ENCODE measurements around the gene ACTR1B. TPM values are rescaled to one million over a fixed set of nuclear protein-coding genes. Genes with fewer than 3 reads are reported as not detected.
"Not testable (repeated sequence)": the region's sequence is repeated elsewhere in the genome, so short reads cannot be mapped to it uniquely, and the experiment has no call there.

ACTR1B gene
- total and polyA plus RNA-seq, 8 donors, result 43.1 to 67.2 (median 51.3) TPM

DNA sequence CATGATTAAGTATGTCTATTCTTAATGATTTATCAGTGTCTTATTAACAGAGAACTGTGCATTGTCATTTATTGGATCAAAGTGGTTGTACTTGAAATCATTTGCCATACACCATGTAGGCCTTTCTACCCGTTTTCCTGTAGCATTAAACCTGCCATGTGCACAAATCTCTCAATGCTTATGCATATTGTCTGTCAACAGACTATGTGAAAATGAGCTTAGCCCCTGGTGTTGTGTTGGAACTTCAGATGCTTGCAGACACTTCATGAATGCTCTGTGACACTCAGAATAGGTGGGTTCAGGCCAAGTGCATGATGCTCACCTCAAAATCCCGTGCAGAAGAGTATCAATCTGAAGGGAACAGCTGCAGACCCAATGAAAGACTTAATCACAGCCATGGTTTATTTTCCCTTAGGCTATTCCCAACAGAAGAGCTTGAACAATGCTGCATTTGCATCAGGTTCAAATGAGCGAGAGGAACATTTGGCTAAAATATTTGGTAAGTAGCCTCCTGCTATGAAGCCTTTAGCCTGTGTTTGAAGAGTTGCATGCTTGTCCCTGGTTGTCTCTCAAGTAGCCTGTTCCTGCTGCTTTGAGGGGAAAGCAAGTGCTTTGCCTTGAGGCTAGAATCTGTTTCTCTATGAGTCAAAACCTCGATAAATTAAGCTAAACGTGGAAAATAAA lies 11.7 kb upstream of the ACTR1B start:
- no peak for DNase-seq
- Histone ChIP-seq H3K4me3 (no peak overlapping the region), H3K27me3 (no peaks in the 10 kb centered on the region), H3K4me1 (no peaks in the 10 kb centered on the region), H3K27ac (no peak overlapping the region), H3K9me3 (no peaks in the 10 kb centered on the region), H3K36me3 (no peaks in the 10 kb centered on the region)
- TF ChIP-seq, protein P1, sequence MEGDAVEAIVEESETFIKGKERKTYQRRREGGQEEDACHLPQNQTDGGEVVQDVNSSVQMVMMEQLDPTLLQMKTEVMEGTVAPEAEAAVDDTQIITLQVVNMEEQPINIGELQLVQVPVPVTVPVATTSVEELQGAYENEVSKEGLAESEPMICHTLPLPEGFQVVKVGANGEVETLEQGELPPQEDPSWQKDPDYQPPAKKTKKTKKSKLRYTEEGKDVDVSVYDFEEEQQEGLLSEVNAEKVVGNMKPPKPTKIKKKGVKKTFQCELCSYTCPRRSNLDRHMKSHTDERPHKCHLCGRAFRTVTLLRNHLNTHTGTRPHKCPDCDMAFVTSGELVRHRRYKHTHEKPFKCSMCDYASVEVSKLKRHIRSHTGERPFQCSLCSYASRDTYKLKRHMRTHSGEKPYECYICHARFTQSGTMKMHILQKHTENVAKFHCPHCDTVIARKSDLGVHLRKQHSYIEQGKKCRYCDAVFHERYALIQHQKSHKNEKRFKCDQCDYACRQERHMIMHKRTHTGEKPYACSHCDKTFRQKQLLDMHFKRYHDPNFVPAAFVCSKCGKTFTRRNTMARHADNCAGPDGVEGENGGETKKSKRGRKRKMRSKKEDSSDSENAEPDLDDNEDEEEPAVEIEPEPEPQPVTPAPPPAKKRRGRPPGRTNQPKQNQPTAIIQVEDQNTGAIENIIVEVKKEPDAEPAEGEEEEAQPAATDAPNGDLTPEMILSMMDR (IDR thresholded peaks at IDR 0.05), result no peak
- no peak for ATAC-seq
- intact Hi-C loops (cut with DNase I), result no loop called here

DNA sequence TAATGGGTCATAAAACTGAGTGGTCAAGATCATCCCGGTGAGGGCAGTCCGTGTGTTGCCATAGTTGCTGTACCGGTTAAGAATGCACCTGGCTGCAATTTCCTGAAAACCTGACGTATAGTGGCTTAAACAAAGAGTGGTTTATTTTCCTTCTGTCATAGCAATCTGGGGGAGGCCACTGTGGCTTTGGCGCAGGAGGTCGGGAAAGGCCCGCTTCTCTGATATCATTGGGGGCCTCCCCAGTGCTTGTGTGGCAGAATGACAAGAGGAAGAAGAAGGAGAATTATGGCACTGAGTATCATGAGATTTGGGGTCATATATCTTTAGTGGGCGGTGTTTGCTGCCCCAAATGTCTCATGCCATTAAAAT lies 10.1 kb upstream of the ACTR1B start:
- ATAC-seq, result no peak
- Histone ChIP-seq H3K27ac (no peak overlapping the region), H3K36me3 (no peaks in the 10 kb centered on the region), H3K9me3 (no peaks in the 10 kb centered on the region), H3K4me3 (no peak overlapping the region), H3K27me3 (no peaks in the 10 kb centered on the region), H3K4me1 (no peaks in the 10 kb centered on the region)
- TF ChIP-seq, protein P1 (IDR thresholded peaks at IDR 0.05), result no peak
- intact Hi-C loops (cut with DNase I), result no loop called here
- DNase-seq, result no peak

DNA sequence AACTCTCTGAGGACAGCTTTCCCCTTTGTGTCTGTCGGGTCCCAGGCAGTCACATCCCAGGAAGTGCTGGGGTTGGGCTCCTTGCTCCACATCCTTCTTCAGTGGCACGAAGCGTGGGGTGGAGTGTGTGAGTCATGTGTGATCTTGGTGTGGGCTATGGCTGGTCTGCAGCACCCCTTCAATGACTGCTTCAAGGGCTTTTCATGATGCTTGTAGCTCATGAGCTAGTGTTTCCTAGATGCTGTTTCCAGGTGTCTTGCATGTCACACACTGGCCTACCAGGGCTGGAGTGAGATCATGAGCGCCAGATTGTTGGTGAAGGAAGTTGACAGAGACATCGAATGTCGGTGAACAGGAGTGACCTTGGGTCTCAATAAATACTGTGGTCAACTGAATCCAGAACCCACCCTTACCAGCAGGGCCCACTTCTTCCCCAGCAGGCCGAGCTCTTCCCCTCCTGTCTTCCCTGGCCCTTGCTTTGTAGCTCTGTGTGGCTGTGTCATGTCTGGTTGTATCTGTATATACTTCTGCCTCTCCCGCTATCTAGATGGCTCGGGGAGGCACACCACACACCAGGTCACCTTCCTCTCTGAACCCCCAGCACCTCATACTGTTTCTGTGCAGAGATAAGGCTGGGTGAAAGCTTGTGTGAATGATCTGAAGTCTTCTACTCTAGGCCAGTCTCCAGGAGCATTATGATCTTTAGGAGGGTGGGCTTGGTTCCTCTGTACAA lies 9.5 kb upstream of the ACTR1B start:
- Histone ChIP-seq H3K36me3 (no peaks in the 10 kb centered on the region), H3K4me3 (no peak overlapping the region), H3K27me3 (no peaks in the 10 kb centered on the region), H3K9me3 (no peaks in the 10 kb centered on the region), H3K4me1 (no peaks in the 10 kb centered on the region), H3K27ac (no peak overlapping the region)
- intact Hi-C loops (cut with DNase I), result no loop called here
- DNase-seq (no peak), ATAC-seq (no peak)
- TF ChIP-seq, protein P1 (IDR thresholded peaks at IDR 0.05), result no peak

DNA sequence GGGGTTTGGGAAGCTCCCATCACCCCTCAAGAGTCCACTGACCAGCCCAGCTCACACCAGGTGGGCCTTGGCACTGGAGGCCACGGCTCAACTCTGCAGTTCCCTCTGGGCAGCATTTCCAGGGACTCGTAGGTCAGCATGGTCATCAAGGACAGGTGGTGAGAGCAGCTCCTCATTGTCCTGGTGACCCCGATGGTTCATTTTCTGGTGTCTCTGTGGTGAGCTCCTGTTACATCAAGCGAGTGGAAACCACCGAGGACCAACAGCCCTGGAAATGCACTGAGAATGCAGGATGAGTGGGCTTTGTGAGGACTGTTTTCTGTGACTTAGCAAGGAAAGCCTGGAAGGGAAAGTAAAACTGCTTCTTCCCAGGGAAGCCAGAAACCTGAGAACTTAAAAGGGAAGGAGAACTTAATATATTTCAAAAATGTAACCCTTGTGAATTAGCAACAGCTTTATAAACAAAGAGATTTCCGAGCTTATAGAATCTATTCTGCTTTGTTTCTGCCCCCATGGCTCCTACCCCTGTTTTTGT lies 8.8 kb upstream of the ACTR1B start:
- intact Hi-C loops (cut with DNase I); H3K4me3 ChIP-seq; DNase-seq; H3K27me3 ChIP-seq; H3K4me1 ChIP-seq; ATAC-seq; H3K9me3 ChIP-seq; H3K27ac ChIP-seq; H3K36me3 ChIP-seq: not testable (repeated sequence)

DNA sequence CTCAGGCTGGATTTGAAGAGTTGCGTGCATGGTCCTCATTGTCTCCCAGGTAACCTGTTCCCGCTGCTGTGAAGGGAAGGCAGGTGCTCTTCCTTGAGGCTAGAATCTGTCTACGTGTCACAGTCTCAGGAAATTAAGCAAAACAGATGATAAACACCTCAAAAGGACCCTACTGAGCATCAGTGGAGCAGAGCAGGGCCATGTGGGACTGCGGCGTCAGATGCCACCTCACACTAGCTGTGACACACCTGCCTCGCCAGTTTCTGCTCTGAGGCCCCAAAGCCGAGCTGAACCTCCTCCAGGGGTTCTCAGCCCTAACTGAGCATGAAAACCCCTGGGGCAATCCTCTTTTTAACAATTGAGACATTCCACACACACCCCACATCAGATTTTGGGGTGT lies 7.7 kb upstream of the ACTR1B start:
- no peaks in the 10 kb centered on the region for H3K4me1 ChIP-seq
- TF ChIP-seq, protein P1 (IDR thresholded peaks at IDR 0.05), result no peak
- ATAC-seq (no peak), DNase-seq (no peak)
- no peak overlapping the region for H3K4me3 ChIP-seq
- H3K27ac ChIP-seq, result no peak overlapping the region
- H3K36me3 ChIP-seq, result no peaks in the 10 kb centered on the region
- no peaks in the 10 kb centered on the region for H3K27me3 ChIP-seq
- no peaks in the 10 kb centered on the region for H3K9me3 ChIP-seq
- intact Hi-C loops (cut with DNase I), result no loop called here

All from left lung (tissue), 10 donors.